K562 (cell line): ENCODE data around the gene KMT2C. TPM values are rescaled to one million over a fixed set of nuclear protein-coding genes. Genes with fewer than 3 reads are reported as not detected.

ENCODE experiments used
- ATAC-seq: fragments of 200-7000 bp; cut with Tn5 transposase; 3 replicates; pipeline ENCODE4 v1.9.1; 2020; ENCODE audit warnings: moderate library complexity
- BruUV-seq: library from RNA; stranded (reverse); fragments of 400-500 nt; replicated peaks from 2 replicates; lab custom pipeline; 2021; lab: Mats Ljungman, UMichigan
- CTCF ChIA-PET: fragments of 300-600 bp; formaldehyde crosslinking; extraction: SDS; loops from one replicate; lab custom pipeline; 2021; ENCODE audit warnings: low intra/inter-chr PET ratio; lab: Yijun Ruan, JAX
- POLR2A ChIA-PET: fragments of 300-600, 350-650 bp; sonication (Branson Sonifier 250); formaldehyde crosslinking; extraction: SDS; loops from one replicate; lab custom pipeline; 2021; ENCODE audit warnings: antibody characterized with exemption, inconsistent platforms; lab: Yijun Ruan, JAX
- DNase-seq, 4 experiments: peaks; one replicate each; pipeline versions ENCODE4 v3.0.0 to v3.0.0-alpha.2; 2011 to 2018; ENCODE audit warnings: low spot score in 3 of 4, mixed read lengths in 3 of 4; ENCODE audit errors: extremely low read depth in 1 of 4
- FAIRE-seq: peaks from 2 replicates; lab custom pipeline; 2011; peaks lifted over from hg19 to GRCh38; lab: Jason Lieb, UNC
- H2AFZ ChIP-seq: 2 replicates; pipeline ENCODE4 v1.6.0; 2011; ENCODE audit warnings: low read depth, low read length, control low read depth, inconsistent platforms
- H3K27ac ChIP-seq: fragments of 200-600 bp; 3 replicates; pipeline ENCODE4 v1.8.0; 2011; ENCODE audit warnings: low read depth, mild to moderate bottlenecking, control low read depth, inconsistent platforms, low read length, moderate library complexity, mixed read lengths; ENCODE audit errors: extremely low read depth
- H3K27me3 ChIP-seq, 2 experiments: fragments of 300-600 bp in 1 of 2; 2 replicates in 1 of 2; 3 replicates in 1 of 2; pipeline versions ENCODE4 v1.6.0 to v1.8.0; 2011; ENCODE audit warnings: inconsistent platforms in 2 of 2, low read length in 2 of 2, mild to moderate bottlenecking in 1 of 2, mixed read lengths in 1 of 2, moderate library complexity in 1 of 2; ENCODE audit not compliant: control insufficient read depth in 2 of 2, insufficient read depth in 2 of 2
- H3K36me3 ChIP-seq: fragments of 300-600 bp; 3 replicates; pipeline ENCODE4 v1.8.0; 2011; ENCODE audit warnings: mild to moderate bottlenecking, low read length, inconsistent platforms; ENCODE audit not compliant: control insufficient read depth, insufficient read depth
- H3K4me1 ChIP-seq, 2 experiments: fragments of 200-600 bp in 1 of 2; replicated peaks in 1 of 2; 2 replicates in 1 of 2; 3 replicates in 1 of 2; pipeline versions ENCODE4 v1.5.1 to v1.8.0; 2011; ENCODE audit warnings: inconsistent platforms in 2 of 2, low read length in 2 of 2, mild to moderate bottlenecking in 1 of 2, mixed read lengths in 1 of 2, moderate library complexity in 1 of 2; ENCODE audit not compliant: control insufficient read depth in 2 of 2, insufficient read depth in 2 of 2
- H3K4me2 ChIP-seq: 2 replicates; pipeline ENCODE4 v1.6.1; 2011; ENCODE audit warnings: low read length, control low read depth, inconsistent platforms, mixed read lengths; ENCODE audit not compliant: insufficient read depth
- H3K4me3 ChIP-seq: fragments of 200-600 bp; sonication (generic), shearing (Covaris generic); 2 replicates; pipeline ENCODE4 v1.5.1; 2016; ENCODE audit warnings: control low read depth, inconsistent platforms
- H3K79me2 ChIP-seq: fragments of 200-600 bp; 3 replicates; pipeline ENCODE4 v1.8.0; 2011; ENCODE audit warnings: low read length, inconsistent platforms; ENCODE audit not compliant: control insufficient read depth, insufficient read depth
- H3K9ac ChIP-seq, 2 experiments: 2 replicates each; pipeline versions ENCODE4 v1.6.0 to v1.6.1; 2011; ENCODE audit warnings: low read depth in 2 of 2, low read length in 2 of 2, control low read depth in 1 of 2, inconsistent platforms in 1 of 2, mild to moderate bottlenecking in 1 of 2, mixed read lengths in 1 of 2; ENCODE audit not compliant: insufficient read depth in 1 of 2
- H3K9me1 ChIP-seq: one replicate; pipeline ENCODE4 v1.6.0; 2011; ENCODE audit warnings: inconsistent platforms, mild to moderate bottlenecking, low read length, moderate library complexity; ENCODE audit not compliant: control insufficient read depth, insufficient read depth
- H3K9me3 ChIP-seq: replicated peaks from 2 replicates; pipeline ENCODE4 v1.5.1; 2011; ENCODE audit warnings: low read depth, low read length, inconsistent platforms; ENCODE audit not compliant: control insufficient read depth, insufficient read depth
- H4K20me1 ChIP-seq: replicated peaks from 2 replicates; pipeline ENCODE4 v1.6.1; 2011; ENCODE audit warnings: low read length, inconsistent platforms, mixed read lengths; ENCODE audit not compliant: control insufficient read depth, insufficient read depth
- ARID4B ChIP-seq: sonication (generic); formaldehyde crosslinking; IDR thresholded peaks from 2 replicates; pipeline ENCODE4 v1.8.0; 2022; ENCODE audit warnings: mild to moderate bottlenecking, missing genetic modification reagents
- CEBPZ ChIP-seq: fragments of 150-350 bp; IDR thresholded peaks from 2 replicates; pipeline ENCODE4 v1.6.1; 2014; ENCODE audit warnings: low read depth, mild to moderate bottlenecking, low read length, borderline replicate concordance
- CHD2 ChIP-seq: IDR thresholded peaks from 2 replicates; pipeline ENCODE4 v1.6.1; 2011; ENCODE audit warnings: low read depth, low read length
- FOXK2 ChIP-seq, 2 experiments: fragments of 450-650 bp; IDR thresholded peaks in 1 of 2; conservative IDR thresholded peaks in 1 of 2; 2 replicates each; pipeline ENCODE4 v1.6.1; 2016; ENCODE audit warnings: low read depth in 2 of 2, mild to moderate bottlenecking in 1 of 2
- LCOR ChIP-seq: sonication (generic); formaldehyde crosslinking; IDR thresholded peaks from 2 replicates; pipeline ENCODE4 v1.8.0; 2022; ENCODE audit warnings: mild to moderate bottlenecking, missing genetic modification reagents
- MAFK ChIP-seq: IDR thresholded peaks from 2 replicates; pipeline ENCODE4 v1.6.1; 2011; ENCODE audit warnings: low read length, improper control_type of control experiment
- MEF2D ChIP-seq: conservative IDR thresholded peaks from 2 replicates; pipeline ENCODE4 v1.6.1; 2016; ENCODE audit warnings: low read depth, missing genetic modification characterization, missing compliant biosample characterization
- NFRKB ChIP-seq: fragments of 450-650 bp; IDR thresholded peaks from 2 replicates; pipeline ENCODE4 v1.6.1; 2016; ENCODE audit warnings: low read depth
- NRF1 ChIP-seq, 2 experiments: fragments of 450-650 bp; IDR thresholded peaks in 1 of 2; conservative IDR thresholded peaks in 1 of 2; 2 replicates each; pipeline ENCODE4 v1.6.1; 2014; ENCODE audit warnings: mild to moderate bottlenecking in 2 of 2
- TAL1 ChIP-seq: fragments of 450-650 bp; IDR thresholded peaks from 2 replicates; pipeline ENCODE4 v1.6.1; 2016; ENCODE audit warnings: mild to moderate bottlenecking
- WHSC1 ChIP-seq: IDR thresholded peaks from one replicate; pipeline ENCODE4 v1.6.1; 2012; ENCODE audit warnings: low read length, control low read depth, inconsistent platforms
- ZNF23 ChIP-seq: fragments of 250-450 bp; sonication (Bioruptor Pico); IDR thresholded peaks from 2 replicates; pipeline ENCODE4 v1.4.0; 2020; ENCODE audit warnings: mild to moderate bottlenecking
- WGBS: fragments of 100-300 bp; shearing (Covaris generic); methylation state at CpG from one replicate; pipeline ENCODE4 v1.1.6; 2016; ENCODE audit warnings: low coverage, mixed read lengths; ENCODE audit not compliant: insufficient coverage; ENCODE audit errors: missing lambda C conversion rate; 5-methylcytosine and 5-hydroxymethylcytosine counted together
- in situ Hi-C: fragments of 300-500 bp; cut with MboI; formaldehyde crosslinking; loops from 4 replicates; pipeline ENCODE4 v1.15.0; 2018; ENCODE audit warnings: inconsistent platforms, mixed read lengths
- intact Hi-C: fragments of 100-400 bp; cut with micrococcal nuclease; formaldehyde crosslinking; loops from 2 replicates; pipeline ENCODE4 v1.14.2; 2022
- polyA plus RNA-seq, 8 experiments: library from polyadenylated mRNA; depleted of rRNA in 4 of 8; stranded (reverse) in 5 of 8; unstranded in 3 of 8; fragments of >200 nt; fragmentation: Nextera tagmentation in 2 of 8; fragmentation: Illumina TruSeq in 1 of 8; extraction: Ambion mirVana in 2 of 8; extraction: Trizol in 1 of 8; gene quantifications; 2 replicates each; pipeline versions ENCODE4 v1.2.1 to v1.2.3, GENCODE V29; 2011 to 2014; ENCODE audit warnings: inconsistent platforms in 1 of 8, missing spikeins in 1 of 8
- total RNA-seq, 7 experiments: library from RNA; depleted of rRNA in 6 of 7; stranded (reverse); fragments of >200 nt in 6 of 7; fragmentation: Illumina TruSeq in 2 of 7; extraction: Trizol in 2 of 7; gene quantifications; 2 replicates each; pipeline versions ENCODE4 v1.2.1 to v1.2.3, GENCODE V29; 2011 to 2021; ENCODE audit warnings: low replicate concordance in 1 of 7

KMT2C gene
- total and polyA plus RNA-seq, 9 of the 15 experiments (the other 6 are each of a cell fraction or from before 2014, with no cell fraction given) = 4.9 to 67.8 (median 27.1) TPM

- 20% methylated on average over 8 of the region's 8 CpGs for WGBS
- no TSS peak for BruUV-seq
- FAIRE-seq = peak; percentile 71
- no peaks in the 10 kb centered on the region for H3K27me3 ChIP-seq
- no peak overlapping the region for H3K4me3 ChIP-seq
- no peak overlapping the region; a peak in 1 of 4 replicates for H3K9ac ChIP-seq
- peak in 2 of 4 experiments; percentile 57 to 71 for DNase-seq
- H3K9me1 ChIP-seq = peaks cover 11% of the 10 kb centered on the region
- peak overlapping the region; percentile 35 for H3K4me2 ChIP-seq
- ChIA-PET CTCF (no interaction called here), POLR2A (interaction anchor here (0.6 to 1.6 kb wide), 4 partner anchors 10 to 215 kb away, joined by 3 to 13 read pairs (median 4); partner anchors contain the start of gene KMT2C)
- peaks cover 8% of the 10 kb centered on the region; the same call in 1 of the 3 replicates for H3K36me3 ChIP-seq
- peak; percentile 69 for ATAC-seq
- intact Hi-C loops (no loop called here), in situ Hi-C loops (no loop called here)
- peaks cover 30% of the 10 kb centered on the region; the same call in 1 of the 2 replicates for H4K20me1 ChIP-seq
- H3K79me2 ChIP-seq = peaks cover 99% of the 10 kb centered on the region
- H3K4me1 ChIP-seq = peaks cover 13 to 33% of the 10 kb centered on the region in 2 experiments
- peak overlapping the region; percentile 35 for H3K27ac ChIP-seq
- peaks cover 11% of the 10 kb centered on the region for H3K9me3 ChIP-seq
- H2AFZ ChIP-seq = no peak overlapping the region
- TF ChIP-seq CHD2 (no peak), NFRKB (no peak), LCOR (CRISPR knock-in tag) (0 out of 2 replicates have a peak, but pooled peaks have one; percentile 53), ARID4B (CRISPR knock-in tag) (peak; percentile 62), CEBPZ (no peak), TAL1 (peak; percentile 51; the same call in 1 of the 2 replicates), MAFK (peak; percentile 42; the same call in 1 of the 2 replicates), FOXK2 (conservative IDR thresholded peaks at IDR 0.05 in 1 of 2, IDR thresholded peaks at IDR 0.05 in 1 of 2; ENCODE audit: low read depth in 2 of 2) (0 out of 4 replicates have a peak, but pooled peaks of 1 of the 2 experiments have one; percentile 16), WHSC1 (no peak), ZNF23 (CRISPR knock-in tag) (no peak), MEF2D (tag) (peak; percentile 76; the same call in 1 of the 2 replicates), NRF1 (conservative IDR thresholded peaks at IDR 0.05 in 1 of 2, IDR thresholded peaks at IDR 0.05 in 1 of 2) (peak; percentile 46 to 60; a peak in 3 of 4 replicates)
Observed at GRCh38 chr7:152424348-152425108, 11.3 kb downstream of the KMT2C start.
